ENCODE data around the gene ERAP2. TPM values are rescaled to one million over a fixed set of nuclear protein-coding genes. Genes with fewer than 3 reads are reported as not detected.

The ERAP2 gene
- total RNA-seq, 2 donors from 2014 or later = 5.5 to 5.9 TPM

DNA sequence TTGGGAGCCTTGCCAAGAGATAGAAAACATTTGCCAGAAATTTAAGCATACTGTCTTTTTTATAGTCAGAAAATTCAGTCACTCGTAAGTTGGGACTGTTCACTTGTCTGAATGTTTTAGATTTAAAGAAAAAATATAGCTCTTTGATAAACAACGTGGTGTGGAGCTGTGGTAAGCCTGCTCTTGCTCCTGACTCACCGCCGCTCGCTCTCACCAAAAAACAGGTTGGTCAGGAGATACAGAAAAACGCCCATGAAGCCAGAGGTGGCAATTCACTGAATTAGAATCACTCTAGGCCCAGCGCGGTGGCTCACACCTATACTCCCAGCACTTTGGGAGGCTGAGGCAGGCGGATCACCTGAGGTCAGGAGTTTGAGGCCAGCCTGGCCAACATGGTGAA, 65.8 kb downstream of the ERAP2 start:
- no peaks in the 10 kb centered on the region for H3K36me3 ChIP-seq
- no peak for DNase-seq (ENCODE audit: low spot score)
- H3K4me3 ChIP-seq = no peak overlapping the region
- no peaks in the 10 kb centered on the region for H3K9me3 ChIP-seq
- no peak overlapping the region for H3K27ac ChIP-seq
- H3K4me1 ChIP-seq = peaks cover 0 to 28% of the 10 kb centered on the region in 2 donors
- TF ChIP-seq, protein P1, sequence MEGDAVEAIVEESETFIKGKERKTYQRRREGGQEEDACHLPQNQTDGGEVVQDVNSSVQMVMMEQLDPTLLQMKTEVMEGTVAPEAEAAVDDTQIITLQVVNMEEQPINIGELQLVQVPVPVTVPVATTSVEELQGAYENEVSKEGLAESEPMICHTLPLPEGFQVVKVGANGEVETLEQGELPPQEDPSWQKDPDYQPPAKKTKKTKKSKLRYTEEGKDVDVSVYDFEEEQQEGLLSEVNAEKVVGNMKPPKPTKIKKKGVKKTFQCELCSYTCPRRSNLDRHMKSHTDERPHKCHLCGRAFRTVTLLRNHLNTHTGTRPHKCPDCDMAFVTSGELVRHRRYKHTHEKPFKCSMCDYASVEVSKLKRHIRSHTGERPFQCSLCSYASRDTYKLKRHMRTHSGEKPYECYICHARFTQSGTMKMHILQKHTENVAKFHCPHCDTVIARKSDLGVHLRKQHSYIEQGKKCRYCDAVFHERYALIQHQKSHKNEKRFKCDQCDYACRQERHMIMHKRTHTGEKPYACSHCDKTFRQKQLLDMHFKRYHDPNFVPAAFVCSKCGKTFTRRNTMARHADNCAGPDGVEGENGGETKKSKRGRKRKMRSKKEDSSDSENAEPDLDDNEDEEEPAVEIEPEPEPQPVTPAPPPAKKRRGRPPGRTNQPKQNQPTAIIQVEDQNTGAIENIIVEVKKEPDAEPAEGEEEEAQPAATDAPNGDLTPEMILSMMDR (IDR thresholded peaks at IDR 0.05) = no peak
- no peaks in the 10 kb centered on the region for H3K27me3 ChIP-seq

DNA sequence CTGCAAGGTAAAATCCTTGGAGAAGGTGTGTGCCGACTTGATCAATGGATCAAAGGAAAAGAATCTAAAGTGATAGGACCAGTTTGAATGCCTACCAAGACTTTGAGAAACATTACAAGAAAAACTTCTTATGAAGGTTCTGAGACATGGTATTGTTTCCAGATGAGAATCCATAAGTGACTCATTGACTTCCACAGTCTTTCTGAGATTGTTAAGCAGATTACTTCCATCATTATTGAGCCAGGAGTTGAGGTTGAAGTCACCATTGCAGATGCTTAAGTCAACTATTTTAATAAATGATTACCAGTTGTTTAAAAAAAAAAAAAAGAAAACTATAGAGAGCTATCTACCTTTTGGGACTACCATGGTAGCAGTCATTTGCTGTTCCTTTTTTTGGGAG, 66.6 kb downstream of the ERAP2 start:
- Histone ChIP-seq H3K4me1 (peaks cover 0 to 22% of the 10 kb centered on the region in 2 donors), H3K27me3 (no peaks in the 10 kb centered on the region), H3K9me3 (no peaks in the 10 kb centered on the region), H3K4me3 (no peak overlapping the region), H3K36me3 (no peaks in the 10 kb centered on the region), H3K27ac (no peak overlapping the region)
- no peak for DNase-seq (ENCODE audit: low spot score)
- TF ChIP-seq, protein P1 (IDR thresholded peaks at IDR 0.05) = no peak

DNA sequence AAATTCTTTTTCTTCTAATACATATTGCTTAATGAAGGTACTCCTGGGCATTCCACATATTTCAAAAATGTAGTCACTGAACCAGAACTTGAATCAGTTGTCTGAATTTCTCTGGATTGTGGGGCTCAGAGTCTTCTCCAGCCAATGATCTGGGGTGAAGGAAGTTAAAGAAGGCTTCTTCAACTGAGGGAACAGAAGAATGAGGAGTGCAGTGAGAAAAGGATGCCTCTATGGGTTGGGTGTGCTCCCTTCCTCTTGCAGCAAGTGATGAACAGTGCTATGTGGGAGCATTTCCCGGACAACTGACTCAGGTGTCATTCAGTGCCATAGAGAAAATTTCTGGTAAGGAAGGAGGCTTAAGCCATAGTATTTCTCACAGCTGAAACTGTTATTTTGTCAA, 67.5 kb downstream of the ERAP2 start:
- TF ChIP-seq, protein P1 (IDR thresholded peaks at IDR 0.05) = no peak
- H3K4me3 ChIP-seq = no peak overlapping the region
- no peaks in the 10 kb centered on the region for H3K36me3 ChIP-seq
- no peaks in the 10 kb centered on the region for H3K9me3 ChIP-seq
- DNase-seq (ENCODE audit: low spot score) = no peak
- H3K27ac ChIP-seq = no peak overlapping the region
- no peaks in the 10 kb centered on the region for H3K27me3 ChIP-seq
- peaks cover 0 to 14% of the 10 kb centered on the region in 2 donors for H3K4me1 ChIP-seq

DNA sequence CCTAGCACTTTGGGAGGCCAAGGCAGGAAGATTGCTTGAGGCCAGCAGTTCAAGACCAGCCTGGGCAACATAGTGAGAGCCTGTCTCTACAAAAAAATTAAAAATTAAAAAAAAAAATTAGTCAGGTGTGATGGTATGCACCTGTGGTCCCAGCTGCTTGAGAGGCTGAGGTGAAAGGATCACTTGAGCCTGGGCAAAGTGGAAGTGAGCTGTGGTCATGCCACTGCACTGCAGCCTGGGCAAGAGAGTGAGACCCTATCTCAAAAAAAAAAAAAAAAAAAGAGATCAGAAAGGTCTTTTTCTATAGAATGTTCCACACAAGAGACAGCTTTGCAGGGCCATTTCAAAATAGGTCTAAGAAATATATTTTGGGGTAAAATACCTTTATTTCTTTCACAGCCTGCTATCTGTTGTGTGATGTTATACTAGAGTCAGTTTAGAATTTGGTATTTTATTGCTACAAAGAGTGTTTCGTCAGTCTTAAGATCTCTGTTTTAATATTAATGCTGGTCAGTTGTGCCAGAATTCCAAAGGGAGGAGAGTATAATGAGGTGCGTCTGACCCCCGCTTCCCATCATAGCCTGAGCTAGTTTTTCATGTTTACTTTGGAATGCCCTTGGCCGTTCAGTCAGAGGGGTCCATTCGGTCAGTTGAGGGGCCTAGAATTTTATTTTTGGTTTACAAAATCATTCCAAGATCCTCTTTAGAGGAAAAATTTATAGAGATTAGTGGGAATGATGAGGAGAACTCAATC, 69.0 kb downstream of the ERAP2 start:
- no peak for DNase-seq (ENCODE audit: low spot score)
- TF ChIP-seq, protein P1 (IDR thresholded peaks at IDR 0.05) = no peak
- H3K27me3 ChIP-seq = no peaks in the 10 kb centered on the region
- no peaks in the 10 kb centered on the region for H3K9me3 ChIP-seq
- H3K4me1 ChIP-seq = peaks cover 0 to 9% of the 10 kb centered on the region in 2 donors
- no peaks in the 10 kb centered on the region for H3K36me3 ChIP-seq
- no peak overlapping the region for H3K4me3 ChIP-seq
- H3K27ac ChIP-seq = no peak overlapping the region

DNA sequence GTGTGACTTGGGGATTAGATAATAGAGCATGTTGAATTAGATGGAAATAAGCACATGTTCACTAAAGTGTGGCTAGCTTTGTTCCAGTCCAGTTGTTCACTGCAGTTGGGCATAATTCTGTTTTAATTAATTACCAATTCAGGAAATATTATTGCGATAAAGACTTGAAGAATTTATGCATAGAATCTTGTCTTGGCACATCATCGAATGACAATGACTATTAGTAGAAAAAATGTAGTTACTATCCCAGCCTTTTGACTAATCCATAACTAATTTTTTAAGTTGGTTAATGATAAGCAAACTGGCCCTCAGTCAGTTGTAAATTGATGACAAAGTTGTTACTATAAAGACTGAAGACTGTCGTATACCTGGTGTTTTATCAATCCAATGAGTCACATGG, 70.1 kb downstream of the ERAP2 start:
- TF ChIP-seq, protein P1 (IDR thresholded peaks at IDR 0.05) = no peak
- H3K36me3 ChIP-seq = no peaks in the 10 kb centered on the region
- no peak for DNase-seq (ENCODE audit: low spot score)

More for the DNA sequence above, 70.1 kb downstream of the ERAP2 start:
- no peaks in the 10 kb centered on the region for H3K27me3 ChIP-seq
- H3K4me3 ChIP-seq = no peak overlapping the region
- no peaks in the 10 kb centered on the region for H3K9me3 ChIP-seq
- no peak overlapping the region for H3K27ac ChIP-seq
- H3K4me1 ChIP-seq = no peaks in the 10 kb centered on the region

Data from right atrium auricular region (tissue), 2 donors.